GM12892 (cell line): ENCODE results near the gene BUB3.

Experiments
- POLR2A ChIP-seq: IDR thresholded peaks from 2 replicates; pipeline ENCODE4 v1.6.1; 2011; ENCODE audit warnings: low read depth, low read length, control low read depth
- POLR2AphosphoS5 ChIP-seq: IDR thresholded peaks from 2 replicates; pipeline ENCODE4 v1.6.1; 2011; ENCODE audit warnings: low read depth, low read length, control low read depth
- TAF1 ChIP-seq: IDR thresholded peaks from 2 replicates; pipeline ENCODE4 v1.6.1; 2011; ENCODE audit warnings: low read depth, mild to moderate bottlenecking, control low read depth, low read length, borderline replicate concordance

DNA sequence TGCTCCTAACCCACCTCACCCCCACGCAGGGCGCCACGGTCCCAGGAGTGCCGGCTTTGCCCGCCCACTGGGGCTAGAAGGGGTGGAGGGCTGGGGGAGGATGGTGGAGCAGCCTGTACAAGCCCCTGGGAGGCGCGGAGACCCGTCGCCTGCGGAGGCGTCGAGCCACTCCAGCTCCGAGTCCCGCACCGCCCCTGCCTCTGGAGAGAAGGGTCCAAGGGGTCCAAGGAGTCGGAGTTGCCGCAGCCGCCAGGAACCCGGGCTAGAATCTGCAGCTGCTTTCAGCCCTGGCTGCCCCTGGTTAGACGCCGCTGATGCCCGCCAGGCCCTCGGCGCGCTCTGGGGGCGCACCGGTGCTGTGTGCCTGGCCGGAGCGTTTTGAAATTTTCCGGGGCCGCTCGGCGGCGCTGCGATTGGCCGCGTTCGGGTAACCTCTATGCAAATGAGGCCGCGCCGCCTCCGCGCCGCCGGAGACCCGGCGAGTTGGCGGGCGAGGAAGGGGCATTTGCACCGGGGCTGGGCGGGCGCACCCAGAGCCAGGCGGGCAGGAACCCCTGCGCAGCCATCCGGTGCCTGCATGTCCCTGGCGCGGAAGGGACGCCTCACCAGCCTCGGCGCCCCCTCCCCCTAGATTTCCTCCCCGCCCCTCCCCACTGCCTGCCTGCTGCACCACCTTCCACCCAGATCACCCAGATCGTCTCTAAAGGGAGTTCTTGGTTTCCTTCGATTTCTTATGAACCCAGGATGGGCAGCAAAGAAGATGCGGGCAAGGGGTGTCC lies 6.4 kb upstream of the BUB3 start, which contains the start of gene HMX2:
- TF ChIP-seq POLR2AphosphoS5 (no peak), POLR2A (peak; percentile 2; the same call in 1 of the 2 replicates), TAF1 (no peak)
